Motor neuron (in vitro differentiated cells): ENCODE results near the gene GRID1. TPM values are rescaled to one million over a fixed set of nuclear protein-coding genes. Genes with fewer than 3 reads are reported as not detected.

ENCODE experiments used
- ATAC-seq, 8 experiments: fragments of 200-7000 bp; cut with Tn5 transposase; replicated peaks in 6 of 8; 2 replicates each; pipeline ENCODE4 v1.8.0; 2021; ENCODE audit warnings: mild to moderate bottlenecking in 8 of 8, moderate library complexity in 8 of 8
- H3K27ac ChIP-seq, 2 donors: fragments of 250-450 bp; sonication (Bioruptor Pico); 2 replicates each; pipeline ENCODE4 v1.9.0; 2021; ENCODE audit warnings: antibody characterized with exemption in 2 of 2, mild to moderate bottlenecking in 2 of 2, moderate library complexity in 1 of 2
- H3K4me1 ChIP-seq, 2 donors: fragments of 250-450 bp; sonication (Bioruptor Pico); replicated peaks in 1 of 2; 2 replicates each; pipeline ENCODE4 v1.6.1; 2021; ENCODE audit warnings: antibody characterized with exemption in 2 of 2, mild to moderate bottlenecking in 2 of 2, moderate library complexity in 1 of 2
- H3K4me3 ChIP-seq, 5 donors: fragments of 250-450 bp; sonication (Bioruptor Pico); 2 replicates each; pipeline ENCODE4 v1.9.0; 2021; ENCODE audit warnings: antibody characterized with exemption in 5 of 5, mild to moderate bottlenecking in 5 of 5, moderate library complexity in 4 of 5
- WGBS, 10 experiments: fragments of 450-650 bp; shearing (Covaris generic); methylation state at CpG; one replicate each; pipeline ENCODE4 v1.0.0; 2022; 5-methylcytosine and 5-hydroxymethylcytosine counted together
- in situ Hi-C, 9 experiments: fragments of 400-800 bp; cut with MboI; loops; one replicate each; pipeline ENCODE4 v1.15.0; 2021; ENCODE audit warnings: low sequenced_read_pairs in 9 of 9, low pct_unique_long_range_greater_than_20kb in 2 of 9; ENCODE audit not compliant: unreplicated experiment in 9 of 9
- total RNA-seq, 8 experiments: library from RNA; unstranded; fragments of 300-600 nt; gene quantifications; 2 replicates each; pipeline versions ENCODE4 v1.2.3 to v1.2.4, GENCODE V29; 2022

Gene GRID1
- total RNA-seq, 8 experiments from 2014 or later = 0.15 to 10.0 (median 6.0) TPM

- 17 to 100% (median 40%) methylated on average over 1 to 2 of the region's 6 CpGs; no CpG with 5 or more reads in 5 of the 10 experiments for WGBS, 10 experiments
- Histone ChIP-seq H3K4me3 (no peak overlapping the region), H3K27ac (no peak overlapping the region), H3K4me1 (peaks cover 17 to 18% of the 10 kb centered on the region in 2 donors)
- in situ Hi-C loops = no loop called here
- no peak for ATAC-seq
Observed at GRCh38 chr10:86229811-86230556, 136.6 kb downstream of the GRID1 start.

GRCh38 chr10:86229376-86229775 lies 137.2 kb downstream of the GRID1 start:
- H3K4me1 ChIP-seq = peaks cover 11 to 17% of the 10 kb centered on the region in 2 donors
- in situ Hi-C loops = no loop called here

DNA sequence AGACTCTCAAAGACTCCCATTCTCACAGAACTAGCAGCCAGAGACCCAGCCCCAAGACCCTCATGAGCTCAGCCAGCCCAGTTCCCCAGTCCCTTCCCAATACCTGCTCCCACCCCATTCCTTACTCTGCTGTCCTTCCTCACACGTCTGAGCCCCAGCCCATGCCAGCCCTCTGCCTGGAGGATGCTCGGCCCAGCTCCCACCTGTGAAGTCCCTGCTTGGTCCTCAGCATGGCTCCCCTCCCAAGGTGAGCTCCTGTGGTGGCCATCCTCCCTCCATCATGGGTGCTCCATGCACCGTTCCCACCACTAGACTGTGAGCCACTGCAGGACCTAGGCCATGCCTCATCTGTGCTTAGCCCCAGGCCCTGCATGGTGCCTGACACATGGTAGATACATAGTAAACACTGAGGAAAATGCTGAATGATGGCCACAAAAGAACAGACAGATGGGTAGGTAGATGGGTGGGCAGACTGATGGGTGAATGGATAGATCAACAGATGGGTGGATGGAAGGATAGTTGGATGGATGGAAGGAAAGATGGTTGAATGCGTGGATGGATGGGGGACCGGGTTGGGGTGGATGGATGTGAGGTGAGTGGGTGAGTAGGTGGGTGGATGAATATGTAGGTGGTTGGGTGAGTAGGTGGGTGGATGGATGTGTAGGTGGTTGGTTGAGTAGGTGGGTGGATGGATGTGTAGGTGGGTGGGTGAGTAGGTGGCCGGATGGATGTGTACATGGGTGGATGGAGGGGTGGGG lies 138.9 kb downstream of the GRID1 start:
- in situ Hi-C loops = no loop called here
- ATAC-seq = no peak
- WGBS, 10 experiments = 15 to 60% (median 60%) methylated on average over 1 to 2 of the region's 6 CpGs; no CpG with 5 or more reads in 7 of the 10 experiments
- Histone ChIP-seq H3K4me1 (peaks cover 4 to 5% of the 10 kb centered on the region in 2 donors), H3K4me3 (no peak overlapping the region), H3K27ac (no peak overlapping the region)

More at GRCh38 chr10:86229376-86229775, 137.2 kb downstream of the GRID1 start:
- H3K4me3 ChIP-seq = no peak overlapping the region
- 0 to 80% (median 78%) methylated on average over 1 to 4 of the region's 7 CpGs; no CpG with 5 or more reads in 6 of the 10 experiments for WGBS, 10 experiments
- H3K27ac ChIP-seq = no peak overlapping the region
- no peak for ATAC-seq

DNA sequence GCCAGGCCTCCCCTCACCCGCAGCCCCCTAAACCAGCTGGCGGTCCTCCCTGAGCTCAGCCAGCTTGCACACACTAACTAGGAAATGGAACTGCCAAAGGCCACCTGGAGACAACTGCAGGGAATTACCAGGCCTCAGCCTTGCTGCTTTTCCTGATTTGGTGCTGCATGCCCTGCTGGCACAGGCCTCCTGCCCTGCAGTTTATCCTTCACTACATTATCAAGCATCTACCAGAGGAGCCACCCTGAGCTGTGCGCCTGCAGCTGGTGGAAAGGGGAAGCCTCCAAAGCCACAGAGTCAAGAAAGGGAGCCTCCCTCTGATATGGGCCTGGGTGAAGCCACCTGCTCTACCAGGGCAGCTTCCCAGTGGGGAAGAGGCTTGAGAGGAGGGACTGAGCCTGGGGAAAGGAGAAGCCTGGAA lies 139.8 kb downstream of the GRID1 start:
- in situ Hi-C loops = no loop called here
- no peak overlapping the region for H3K4me3 ChIP-seq
- no peak overlapping the region for H3K27ac ChIP-seq
- peaks cover 2 to 5% of the 10 kb centered on the region in 2 donors for H3K4me1 ChIP-seq
- 100% methylated on average over 1 of the region's 3 CpGs; no CpG with 5 or more reads in 9 of the 10 experiments for WGBS, 10 experiments
- no peak for ATAC-seq

- Histone ChIP-seq H3K4me3 (no peak overlapping the region), H3K27ac (no peak overlapping the region), H3K4me1 (peaks cover under 1 to 2% of the 10 kb centered on the region in 2 donors)
- WGBS, 10 experiments = 86 to 93% methylated on average over 3 to 6 of the region's 8 CpGs; no CpG with 5 or more reads in 8 of the 10 experiments
- in situ Hi-C loops = no loop called here
- ATAC-seq = no peak
Observed at GRCh38 chr10:86226016-86226415, 140.6 kb downstream of the GRID1 start.

DNA sequence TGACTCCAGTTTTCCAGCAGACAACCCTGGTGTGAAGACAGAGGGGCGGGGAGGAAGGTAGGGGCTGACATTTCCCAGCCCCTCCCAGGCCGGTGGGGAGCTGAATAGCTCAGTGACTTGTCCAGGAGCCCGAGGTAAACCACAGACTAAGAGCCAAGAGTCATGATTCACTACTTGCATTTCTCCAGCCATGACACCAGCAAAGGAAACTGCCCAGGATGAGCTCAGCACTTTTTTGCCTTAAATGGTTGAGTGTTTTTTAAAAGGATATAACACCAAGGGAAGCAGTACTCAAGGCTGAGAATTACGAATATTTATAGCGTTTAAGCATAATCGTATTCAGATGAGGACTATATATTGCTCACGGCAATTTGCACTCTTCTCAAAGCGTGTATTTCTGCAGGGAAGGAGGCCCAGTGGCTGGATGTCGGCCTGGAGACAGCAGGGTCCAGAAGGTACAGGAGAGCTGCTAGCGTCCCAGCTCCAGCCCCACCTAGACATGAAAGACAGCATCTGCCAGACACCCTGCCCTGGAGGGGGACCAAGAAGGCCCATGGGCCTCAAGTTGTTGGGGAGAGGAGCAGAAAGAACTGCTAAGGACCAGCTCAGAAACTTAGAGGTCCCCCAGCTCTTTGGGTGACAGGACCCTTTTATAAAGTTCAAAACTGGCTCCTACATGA lies 141.4 kb downstream of the GRID1 start:
- Histone ChIP-seq H3K27ac (no peak overlapping the region), H3K4me3 (no peak overlapping the region), H3K4me1 (peaks cover 0 to 2% of the 10 kb centered on the region in 2 donors)
- 0 to 100% (median 34%) methylated on average over 1 to 9 of the region's 10 CpGs; no CpG with 5 or more reads in 1 of the 10 experiments for WGBS, 10 experiments
- peak; percentile 48 to 94 (median 66) for ATAC-seq
- in situ Hi-C loops = no loop called here

- Histone ChIP-seq H3K27ac (no peak overlapping the region), H3K4me1 (peaks cover 0 to 2% of the 10 kb centered on the region in 2 donors), H3K4me3 (no peak overlapping the region)
- ATAC-seq = peak in 3 of 8 experiments; percentile 8 to 18 (median 9)
- in situ Hi-C loops = no loop called here
- WGBS, 10 experiments = 40 to 100% (median 77%) methylated on average over 1 to 6 of the region's 8 CpGs; no CpG with 5 or more reads in 4 of the 10 experiments
Observed at GRCh38 chr10:86224354-86225102, 142.1 kb downstream of the GRID1 start.

DNA sequence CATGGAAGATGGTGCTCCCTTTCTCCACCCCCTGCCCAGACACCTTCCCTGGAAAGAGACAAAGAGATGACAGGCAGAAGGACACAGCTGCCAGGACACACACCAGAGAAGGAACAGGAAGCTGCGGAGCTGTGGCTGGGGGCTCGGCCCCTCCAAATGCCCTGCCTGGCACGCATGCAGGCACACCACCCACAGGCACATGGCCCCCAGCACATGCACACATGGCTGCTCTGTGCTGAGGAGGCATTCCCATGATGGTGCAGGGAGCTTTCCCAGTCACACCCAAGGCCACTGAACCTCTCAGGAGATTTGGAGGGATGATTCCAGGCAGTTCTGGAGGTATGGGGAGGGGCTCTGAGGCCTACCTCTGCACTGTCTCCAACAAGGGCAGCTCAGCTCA lies 143.3 kb downstream of the GRID1 start:
- Histone ChIP-seq H3K27ac (no peak overlapping the region), H3K4me1 (peaks cover 0 to 2% of the 10 kb centered on the region in 2 donors), H3K4me3 (no peak overlapping the region)
- no peak for ATAC-seq
- WGBS, 10 experiments = 46 to 48% methylated on average over 2 of the region's 3 CpGs; no CpG with 5 or more reads in 8 of the 10 experiments
- in situ Hi-C loops = no loop called here

GRCh38 chr10:86222687-86223086 lies 143.9 kb downstream of the GRID1 start:
- H3K27ac ChIP-seq = no peak overlapping the region
- H3K4me1 ChIP-seq = peaks cover 0 to 2% of the 10 kb centered on the region in 2 donors
- in situ Hi-C loops = no loop called here
- H3K4me3 ChIP-seq = no peak overlapping the region
- WGBS, 10 experiments = 40 to 100% (median 80%) methylated on average over 1 to 2 of the region's 3 CpGs; no CpG with 5 or more reads in 5 of the 10 experiments
- ATAC-seq = no peak

- Histone ChIP-seq H3K27ac (no peak overlapping the region), H3K4me3 (no peak overlapping the region), H3K4me1 (peaks cover 0 to 2% of the 10 kb centered on the region in 2 donors)
- in situ Hi-C loops = no loop called here
- WGBS, 10 experiments = 93% methylated on average over 3 of the region's 4 CpGs; no CpG with 5 or more reads in 9 of the 10 experiments
- no peak for ATAC-seq
Observed at GRCh38 chr10:86222336-86222650, 144.3 kb downstream of the GRID1 start.

GRCh38 chr10:86221442-86222335 lies 144.9 kb downstream of the GRID1 start:
- no peak overlapping the region for H3K27ac ChIP-seq
- peaks cover 0 to 2% of the 10 kb centered on the region in 2 donors for H3K4me1 ChIP-seq
- ATAC-seq = no peak
- in situ Hi-C loops = no loop called here
- 90% methylated on average over 2 of the region's 7 CpGs; no CpG with 5 or more reads in 9 of the 10 experiments for WGBS, 10 experiments
- no peak overlapping the region for H3K4me3 ChIP-seq

GRCh38 chr10:86220626-86221025 lies 146.0 kb downstream of the GRID1 start:
- ATAC-seq = no peak
- whole genome bisulfite sequencing, 10 experiments = 31 to 100% (median 83%) methylated on average over 1 to 2 of the region's 6 CpGs; no CpG with 5 or more reads in 5 of the 10 experiments
- in situ Hi-C loops = no loop called here

More at GRCh38 chr10:86220626-86221025, 146.0 kb downstream of the GRID1 start:
- peaks cover 0 to 2% of the 10 kb centered on the region in 2 donors for H3K4me1 ChIP-seq
- H3K4me3 ChIP-seq = no peak overlapping the region
- H3K27ac ChIP-seq = no peak overlapping the region
